NCI-H2196 (cell line): ENCODE results near the gene OR6V1.

Experiments used
- DNase-seq: peaks from one replicate; lab custom pipeline; 2025; ENCODE audit not compliant: unreplicated experiment; lab: John Stamatoyannopoulos, UW

Gene OR6V1, protein sequence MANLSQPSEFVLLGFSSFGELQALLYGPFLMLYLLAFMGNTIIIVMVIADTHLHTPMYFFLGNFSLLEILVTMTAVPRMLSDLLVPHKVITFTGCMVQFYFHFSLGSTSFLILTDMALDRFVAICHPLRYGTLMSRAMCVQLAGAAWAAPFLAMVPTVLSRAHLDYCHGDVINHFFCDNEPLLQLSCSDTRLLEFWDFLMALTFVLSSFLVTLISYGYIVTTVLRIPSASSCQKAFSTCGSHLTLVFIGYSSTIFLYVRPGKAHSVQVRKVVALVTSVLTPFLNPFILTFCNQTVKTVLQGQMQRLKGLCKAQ

DNA sequence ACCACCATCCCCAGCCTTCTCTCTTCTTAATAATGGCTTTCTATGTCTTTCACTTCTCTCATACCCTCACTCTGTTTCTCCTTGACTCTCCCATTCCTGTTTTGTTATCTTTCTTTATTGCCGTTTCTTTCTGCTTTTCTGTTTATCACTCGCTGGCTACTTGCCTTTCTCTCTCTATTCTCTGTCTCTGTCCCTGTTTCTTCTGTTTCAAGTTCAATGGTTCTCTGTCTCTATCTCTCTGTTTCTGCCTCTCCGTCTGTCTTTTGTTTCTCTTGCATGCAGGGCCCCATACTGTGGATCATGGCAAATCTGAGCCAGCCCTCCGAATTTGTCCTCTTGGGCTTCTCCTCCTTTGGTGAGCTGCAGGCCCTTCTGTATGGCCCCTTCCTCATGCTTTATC, at the start of gene OR6V1:
Gene OR6V1 (plus strand): TSS at position 301 of the 400 bp plus-strand sequence. CDS start 0 bp downstream, at position 301.
- no peak for DNase-seq

DNA sequence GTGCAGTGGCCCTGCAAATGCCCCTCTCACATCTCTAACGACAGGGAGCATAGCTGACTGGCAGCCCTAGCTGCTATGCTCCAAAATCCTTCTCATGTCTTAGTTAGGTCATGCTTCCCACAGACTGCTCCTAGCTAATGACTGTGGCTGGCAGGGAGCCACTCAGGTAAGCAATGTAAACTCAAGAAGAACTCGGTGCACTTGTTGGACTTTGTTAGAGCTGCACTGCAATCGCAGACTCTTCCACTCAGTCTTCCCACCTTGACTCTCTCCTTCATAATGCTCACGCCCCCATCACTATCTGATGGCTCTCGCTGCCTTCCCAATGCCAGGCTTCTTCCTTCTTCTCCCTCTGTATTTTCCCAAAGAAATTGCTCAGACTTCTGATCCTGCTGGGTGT, 49.2 kb upstream of the OR6V1 start:
- DNase-seq: no peak

DNA sequence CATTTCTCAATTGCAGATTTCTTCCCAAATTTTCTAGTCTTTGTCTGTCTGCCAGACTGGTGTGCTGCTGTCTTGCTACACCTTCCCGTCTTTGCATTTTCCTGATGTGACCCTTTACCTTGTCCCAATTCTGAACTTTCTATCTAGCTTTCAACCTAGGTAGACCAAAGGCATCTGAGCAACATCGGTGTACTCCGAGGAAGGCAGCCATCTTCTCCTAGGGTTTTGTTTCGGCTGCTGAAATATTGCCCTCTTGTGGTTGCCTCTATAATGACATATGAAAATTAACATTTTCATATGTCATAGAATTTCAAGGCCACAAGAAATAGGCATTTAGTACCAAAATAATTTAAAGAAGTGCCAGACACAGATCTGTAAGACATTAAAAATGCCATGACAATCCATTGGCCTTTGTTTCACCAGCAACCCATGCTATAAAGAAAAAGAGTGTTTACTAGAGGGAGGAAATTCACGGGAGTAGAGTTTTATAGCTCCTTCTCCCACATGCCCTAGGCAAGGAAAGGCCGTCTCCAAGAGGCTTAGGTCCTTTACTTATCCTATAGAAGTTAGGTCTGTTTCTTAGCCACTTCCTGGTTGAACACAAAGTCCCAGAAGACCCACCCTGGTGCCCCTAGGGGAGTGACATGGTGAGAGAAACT, 48.6 kb upstream of the OR6V1 start:
- DNase-seq: peak; percentile 39

DNA sequence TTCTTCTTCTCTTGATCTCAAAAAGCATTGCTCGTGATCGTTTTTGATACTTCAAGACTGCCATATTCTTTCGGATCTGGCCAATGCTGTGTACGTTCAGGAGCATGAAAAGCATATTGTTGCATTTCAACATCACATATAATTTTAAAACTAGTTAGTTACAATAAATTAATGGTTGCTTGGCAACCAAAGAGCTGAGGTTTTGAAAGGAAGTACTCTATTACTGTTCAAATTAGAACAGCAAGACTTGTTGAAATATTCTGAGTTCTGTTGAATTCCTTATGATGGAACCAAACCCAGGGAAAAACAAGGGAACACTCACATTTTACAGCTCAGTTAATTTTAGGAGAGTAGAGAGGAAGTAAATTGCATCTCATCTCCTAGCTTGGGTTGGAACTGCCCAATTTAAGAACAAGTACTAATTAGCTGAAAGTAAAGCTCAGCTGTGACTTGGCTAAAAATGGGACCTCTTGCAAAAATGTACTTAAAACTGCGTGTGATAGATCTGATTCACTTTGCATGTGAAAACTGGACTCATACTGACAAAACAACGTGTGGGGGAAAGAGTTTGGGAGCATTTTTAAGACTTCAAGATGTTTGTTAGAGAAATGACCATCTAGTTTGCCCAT, 46.4 kb upstream of the OR6V1 start:
- no peak for DNase-seq

DNA sequence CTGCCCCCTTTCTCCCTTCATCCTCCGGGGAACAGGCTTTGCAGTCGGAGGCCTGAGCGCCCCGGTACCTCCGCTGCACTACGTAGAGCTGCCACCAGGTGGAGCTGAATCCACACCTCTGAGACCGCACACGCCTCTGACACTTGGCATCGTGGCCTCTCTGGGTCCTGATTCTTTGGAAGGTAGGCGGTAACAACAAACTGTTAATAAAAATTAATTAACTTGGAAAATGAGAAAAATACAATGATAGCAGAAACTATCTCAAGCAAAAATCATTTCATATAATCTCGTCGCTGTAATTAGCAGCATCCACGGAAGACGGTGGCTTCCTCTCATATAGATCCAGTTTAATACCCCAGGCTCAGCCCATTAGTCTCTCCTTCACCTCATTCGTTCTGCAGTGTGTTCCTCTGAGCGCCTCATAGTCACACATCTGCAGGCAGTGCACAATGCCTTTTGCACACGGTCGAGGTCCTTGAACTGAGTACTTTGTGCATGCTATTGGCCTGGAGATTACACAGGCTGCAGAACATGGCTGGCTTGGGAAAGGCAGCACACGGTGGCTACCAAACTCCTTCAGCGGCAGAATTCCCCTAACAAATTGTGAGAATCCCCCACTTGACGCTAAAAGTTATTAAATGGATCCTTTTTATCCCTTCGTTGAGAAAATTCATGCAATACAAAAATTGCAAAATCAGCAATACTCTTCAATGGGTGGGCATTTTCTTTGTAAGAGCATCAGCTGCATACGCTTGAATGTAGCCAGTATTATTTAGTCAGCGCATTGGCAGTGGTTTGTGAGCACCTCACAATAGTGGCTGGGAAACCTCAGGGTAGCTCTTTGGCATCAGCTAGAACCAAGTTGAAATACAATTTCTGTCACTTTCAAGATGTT, 43.9 kb upstream of the OR6V1 start:
- peak; percentile 71 for DNase-seq

DNA sequence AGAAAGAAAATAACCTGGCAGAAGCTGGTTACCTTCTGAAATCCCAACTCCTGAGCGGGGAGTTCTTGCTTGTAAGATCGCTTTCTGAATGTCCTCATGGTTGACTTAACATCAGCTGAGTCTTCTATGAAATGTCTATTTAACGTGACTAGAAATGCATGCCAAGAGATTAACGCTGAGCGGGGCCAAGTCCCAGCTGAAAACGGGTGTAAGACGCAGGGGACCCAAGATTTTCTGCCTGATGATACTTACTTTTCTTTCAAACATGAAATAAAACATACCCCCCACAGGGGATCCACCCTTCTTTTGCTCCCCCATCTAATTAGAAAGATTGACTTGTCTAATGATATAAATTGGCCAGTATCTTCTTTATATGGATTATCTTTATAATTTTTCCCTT, 40.1 kb upstream of the OR6V1 start:
- no peak for DNase-seq

DNA sequence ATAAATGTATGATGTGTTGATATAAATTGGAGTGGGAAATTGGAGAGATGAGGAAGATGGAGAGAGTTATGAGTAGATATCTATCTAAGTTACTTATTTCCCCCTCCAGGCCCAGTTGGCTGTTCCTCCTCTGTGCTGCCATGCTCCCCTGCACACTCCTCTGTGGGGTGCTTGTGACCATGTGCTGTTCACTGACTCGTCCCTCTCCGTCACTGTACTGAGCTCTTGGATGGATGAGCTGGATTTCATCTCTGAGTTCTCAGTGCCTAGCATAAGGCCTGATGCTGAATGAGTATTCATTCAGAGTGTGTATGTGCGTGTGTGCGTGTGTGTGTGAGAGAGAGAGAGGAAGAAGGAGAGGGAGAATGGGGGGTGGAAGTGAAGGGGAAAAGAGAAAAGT, 39.7 kb upstream of the OR6V1 start:
- no peak for DNase-seq

DNA sequence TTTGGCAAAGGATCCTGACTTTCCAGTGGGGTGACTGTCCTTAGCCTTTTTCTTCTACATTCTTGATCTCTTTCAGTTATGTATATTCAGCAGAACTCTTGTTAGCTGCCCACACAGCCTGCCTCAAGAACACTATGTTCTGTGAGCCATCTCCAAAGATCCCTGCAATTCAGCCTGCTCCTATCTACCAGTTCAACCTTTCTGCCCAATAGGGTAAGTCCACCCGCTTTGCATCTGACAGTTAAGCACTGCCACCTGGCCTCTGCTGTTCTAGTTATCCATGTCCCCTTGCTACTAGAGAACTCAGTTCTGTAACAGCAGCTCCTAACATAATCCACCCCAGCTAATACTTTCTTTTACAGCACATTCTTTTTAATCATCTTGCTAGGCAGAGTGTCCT, 38.7 kb upstream of the OR6V1 start:
- no peak for DNase-seq

DNA sequence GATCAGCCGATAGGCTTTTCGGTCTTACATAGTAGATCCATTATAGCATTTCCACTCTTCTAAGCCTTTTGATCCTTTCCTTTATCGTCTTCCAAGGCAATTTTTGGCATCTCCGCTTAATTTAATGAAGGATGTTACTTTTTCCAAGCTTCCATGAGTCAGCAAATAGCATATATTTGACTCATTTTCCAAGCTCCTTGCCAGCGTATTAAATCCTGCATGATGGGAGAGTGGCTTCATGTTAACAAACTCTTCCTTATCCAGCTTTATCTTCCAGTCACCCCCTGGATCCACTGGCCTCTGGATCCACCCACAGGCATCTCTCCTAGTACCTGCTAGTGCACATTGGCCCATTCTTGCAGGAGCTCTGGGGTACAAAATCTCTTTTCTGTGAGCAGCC, 38.2 kb upstream of the OR6V1 start:
- no peak for DNase-seq

DNA sequence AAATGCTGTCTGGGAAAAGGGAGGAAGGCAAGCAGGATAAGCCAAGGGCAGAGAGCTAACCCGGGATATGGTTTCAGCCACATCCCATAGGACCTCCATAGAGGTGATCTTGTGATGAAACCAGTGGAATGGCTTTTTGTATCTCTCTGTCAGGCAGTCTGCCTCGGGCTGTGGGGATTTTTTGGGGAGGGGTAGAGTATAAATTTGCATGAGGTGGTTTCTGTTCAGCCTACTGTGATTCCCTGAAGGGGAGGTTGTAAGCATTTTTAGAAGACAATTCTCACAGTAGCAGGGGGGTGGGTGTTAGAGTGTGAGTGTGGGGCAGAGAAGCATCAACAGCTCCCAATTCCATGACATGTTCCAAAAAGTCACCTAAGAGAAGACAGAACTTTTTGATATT, 37.1 kb upstream of the OR6V1 start:
- no peak for DNase-seq

DNA sequence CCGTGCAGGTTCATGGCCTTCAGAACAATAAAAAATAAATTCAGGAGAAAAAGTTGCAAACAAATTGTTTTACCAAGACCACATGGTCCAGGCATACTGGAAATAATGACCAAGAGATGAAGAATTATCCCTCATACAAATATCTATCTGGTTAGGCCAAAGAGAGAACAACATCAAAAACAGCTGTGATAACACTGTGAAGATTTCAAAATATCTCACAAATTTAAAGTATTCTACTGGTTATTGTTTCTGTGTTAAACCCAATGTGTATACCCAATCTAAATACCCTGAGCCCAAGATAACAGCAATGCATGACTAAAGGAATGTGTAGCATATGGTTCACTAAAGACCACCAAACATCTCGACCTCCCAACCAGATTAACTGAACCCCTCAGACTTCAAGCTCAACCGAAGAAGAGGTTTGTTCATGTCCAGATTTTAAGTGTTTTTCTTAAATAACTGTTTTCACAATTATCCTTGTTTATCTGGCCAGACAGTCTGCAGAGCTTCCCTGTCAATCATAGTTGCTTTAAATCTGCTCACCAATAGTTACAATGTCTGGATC, 36.1 kb upstream of the OR6V1 start:
- no peak for DNase-seq

DNA sequence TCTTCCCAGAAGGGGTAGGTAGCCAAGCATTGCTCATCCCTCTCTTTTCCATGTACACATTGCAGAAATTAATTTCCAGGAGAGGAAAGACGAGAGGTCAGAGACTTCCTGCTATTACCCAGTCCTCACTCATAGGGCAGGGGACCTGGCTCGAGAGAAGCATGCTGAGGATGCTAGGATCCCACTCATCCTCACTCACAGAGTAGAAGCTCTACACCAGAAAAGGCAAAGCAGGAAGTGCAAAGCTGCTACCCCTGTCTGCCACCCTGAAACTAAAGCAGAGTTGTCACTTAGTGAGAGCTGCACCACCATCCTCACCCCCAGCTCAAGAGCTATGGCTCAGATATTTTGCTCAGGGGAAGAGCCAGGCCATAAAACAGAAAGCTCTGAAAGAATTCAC, 35.1 kb upstream of the OR6V1 start:
- DNase-seq: no peak

DNA sequence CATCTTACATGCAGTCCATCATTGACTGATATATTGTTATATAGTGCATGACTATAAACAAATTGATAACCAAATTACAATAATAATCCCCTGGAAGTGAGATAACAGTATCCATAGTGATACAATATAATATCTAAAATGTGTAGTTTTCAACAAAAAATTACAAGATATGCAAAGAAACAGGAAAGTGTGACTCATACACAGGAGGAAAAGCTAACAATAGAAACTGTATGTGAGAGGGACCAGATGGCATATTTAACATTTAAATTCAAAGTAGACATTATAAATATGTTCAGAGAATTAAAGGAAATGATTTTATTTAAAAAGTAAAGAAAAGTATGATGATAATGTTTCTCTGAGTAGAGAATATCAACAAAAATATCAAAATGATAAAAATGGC, 33.2 kb upstream of the OR6V1 start:
- no peak for DNase-seq

DNA sequence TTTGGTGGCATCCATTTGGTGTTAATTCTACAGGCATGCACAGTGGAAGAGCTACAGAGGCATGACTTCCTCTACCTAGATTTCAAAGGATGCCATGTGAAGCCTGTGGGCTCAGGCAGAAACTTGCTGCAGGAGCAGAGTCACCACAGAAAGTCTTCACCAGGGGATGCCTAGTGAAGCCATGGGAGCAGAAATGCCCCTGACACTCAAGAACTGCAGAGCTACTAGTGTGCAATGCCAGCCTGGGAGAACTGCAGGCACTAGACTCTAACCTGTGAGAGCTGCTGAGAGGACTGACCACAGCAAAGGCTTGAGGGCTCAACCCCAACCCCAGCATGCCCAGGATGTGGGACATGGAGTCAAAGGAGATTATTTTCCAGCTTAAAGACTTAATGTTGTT, 29.1 kb upstream of the OR6V1 start:
- DNase-seq: no peak

DNA sequence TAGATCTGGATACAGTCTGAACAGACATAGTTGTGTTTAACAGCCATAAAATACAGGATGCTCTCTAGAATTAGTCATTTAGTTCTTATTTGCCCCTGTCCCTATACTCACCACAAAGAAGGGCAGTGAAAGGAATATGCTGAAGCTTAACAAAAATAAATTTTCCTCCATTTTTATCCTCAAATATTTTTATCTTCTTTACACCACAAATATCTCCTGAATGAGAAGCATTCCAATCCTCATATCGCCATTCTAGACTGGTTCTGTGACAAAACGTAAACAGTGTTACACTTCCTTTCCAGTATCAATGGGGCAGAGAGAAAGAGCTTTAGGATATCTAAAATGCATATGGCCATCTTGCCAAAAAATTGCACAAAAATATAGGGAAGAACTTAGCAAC, 26.8 kb upstream of the OR6V1 start:
- DNase-seq: no peak

DNA sequence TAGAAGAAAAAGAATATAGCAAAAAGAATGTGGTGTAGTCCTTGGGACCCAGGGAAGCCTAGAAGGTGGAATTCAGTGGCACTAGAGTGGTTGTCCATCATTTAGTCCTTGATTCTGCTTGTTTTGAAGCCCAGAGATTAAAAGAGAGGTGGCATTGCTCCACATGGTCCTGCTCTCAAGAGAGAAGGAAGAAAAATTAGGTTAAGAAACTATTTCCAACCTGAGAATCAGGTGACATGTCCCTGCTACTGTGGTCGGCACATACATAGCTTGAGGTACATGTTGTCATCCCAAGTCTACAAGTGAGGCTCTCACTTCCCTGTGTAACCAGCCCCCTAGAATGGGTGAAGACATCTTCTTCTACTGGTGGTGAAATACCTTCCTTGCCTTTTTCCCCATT, 25.1 kb upstream of the OR6V1 start, which contains the start of gene OR9A2:
Gene OR9A2 (minus strand): TSS at position 101 of the 400 bp plus-strand sequence. CDS start 0 bp downstream, at position 101.
- DNase-seq: no peak

DNA sequence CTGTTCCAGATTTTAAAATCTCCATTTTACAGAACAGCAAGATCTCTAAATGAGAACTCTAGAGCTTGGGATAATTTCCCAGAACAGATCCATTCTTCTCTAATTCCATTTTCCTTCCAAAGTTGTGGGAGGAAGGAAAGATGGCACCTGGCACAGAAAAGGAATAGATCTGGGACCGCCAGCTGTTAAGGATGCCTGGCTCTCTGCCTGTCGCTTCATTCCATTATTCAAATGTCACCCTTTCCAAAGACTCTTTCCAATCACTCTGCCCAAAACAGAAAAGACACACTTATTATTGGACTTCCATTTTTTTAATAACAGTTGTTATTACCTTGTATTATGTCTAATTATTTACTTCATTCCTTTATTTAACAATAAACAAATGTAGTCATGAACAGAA, 24.5 kb upstream of the OR6V1 start:
- DNase-seq: no peak

DNA sequence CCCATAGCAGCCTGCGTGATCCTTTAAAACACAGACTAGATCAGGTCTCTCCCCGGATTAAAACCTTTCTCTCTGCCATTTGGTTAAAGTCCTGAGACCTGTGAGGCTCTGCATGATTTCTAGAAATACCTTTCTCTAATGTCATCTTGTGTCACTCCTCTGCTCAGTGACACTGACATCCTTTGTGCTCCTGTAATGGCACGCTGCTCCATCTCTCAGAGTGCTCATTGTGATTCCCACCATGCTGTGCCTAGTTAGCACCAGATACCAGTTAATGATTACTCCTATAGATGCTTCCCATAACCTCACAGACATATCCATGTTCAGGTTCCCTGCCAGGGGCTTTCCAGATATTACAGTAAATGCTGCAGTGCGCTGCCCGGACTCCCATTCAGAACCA, 13.5 kb upstream of the OR6V1 start:
- DNase-seq: no peak

DNA sequence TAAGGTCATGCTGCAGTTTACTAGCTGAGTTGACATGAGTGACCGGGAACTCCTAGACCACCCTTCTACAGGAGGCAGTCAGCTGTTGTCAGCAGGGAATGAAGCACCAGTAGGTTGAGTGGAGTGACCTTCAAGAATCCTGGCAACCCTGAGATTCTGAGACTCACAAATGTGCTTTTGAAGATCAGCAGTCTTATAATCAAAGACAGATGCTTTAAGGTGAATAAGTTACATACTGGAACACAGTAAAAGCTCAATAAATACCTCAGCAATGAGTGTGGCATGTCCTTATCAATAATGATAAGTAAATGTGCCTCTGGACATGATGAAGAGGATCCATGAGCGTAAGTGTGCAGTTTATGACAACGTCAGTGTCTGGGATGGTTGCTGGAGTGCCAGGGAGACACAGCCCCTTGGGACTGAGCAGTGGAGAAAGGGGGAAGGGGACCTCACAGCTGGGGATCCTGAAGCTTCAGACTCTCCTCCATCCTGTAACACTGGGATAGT, 11.9 kb upstream of the OR6V1 start:
- DNase-seq: no peak

DNA sequence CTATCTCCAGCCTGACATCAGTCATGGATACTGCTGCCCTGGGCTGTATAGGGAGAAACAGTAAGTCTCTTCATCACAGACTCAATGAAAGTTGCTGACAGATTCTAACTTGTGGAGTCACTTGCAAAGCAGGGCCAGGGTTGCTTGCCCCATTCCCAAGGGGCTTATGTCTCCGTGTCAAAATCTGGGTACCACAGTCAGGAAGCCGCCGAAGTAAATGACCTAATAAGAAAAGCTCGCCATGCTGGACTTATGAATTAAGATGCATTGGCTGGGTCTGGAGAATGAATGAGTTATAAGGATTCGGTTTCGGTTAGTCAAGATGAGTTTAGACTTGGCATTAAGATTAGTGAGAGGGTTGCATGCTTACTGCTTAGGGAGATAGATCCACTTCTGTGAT, 10.8 kb upstream of the OR6V1 start:
- no peak for DNase-seq
